WI38 (cell line): ENCODE measurements around the gene TNN.

ENCODE experiments used
- H3K4me3 ChIP-seq: 2 replicates; pipeline ENCODE4 v1.5.1; 2011; ENCODE audit warnings: low read depth, mild to moderate bottlenecking, control low read depth, low read length
- CTCF ChIP-seq: IDR thresholded peaks from 2 replicates; pipeline ENCODE4 v1.5.1; 2012; ENCODE audit warnings: low read depth, mild to moderate bottlenecking, control low read depth, low read length

TNN gene

GRCh38 chr1:175045519-175045918 is 22.1 kb upstream of the TNN start:
- no peak for TF ChIP-seq CTCF
- no peak overlapping the region for H3K4me3 ChIP-seq

GRCh38 chr1:175050992-175051391 is 16.6 kb upstream of the TNN start:
- H3K4me3 ChIP-seq = no peak overlapping the region
- no peak for TF ChIP-seq CTCF

GRCh38 chr1:175054736-175055135 is 12.9 kb upstream of the TNN start:
- H3K4me3 ChIP-seq = no peak overlapping the region
- TF ChIP-seq CTCF = no peak

GRCh38 chr1:175062339-175062738 is 5.3 kb upstream of the TNN start:
- TF ChIP-seq CTCF = no peak
- no peak overlapping the region for H3K4me3 ChIP-seq

- no peak for TF ChIP-seq CTCF
Observed at GRCh38 chr1:175062858-175063257, 4.8 kb upstream of the TNN start.

GRCh38 chr1:175070818-175071217 is 3.2 kb downstream of the TNN start:
- no peak overlapping the region for H3K4me3 ChIP-seq
- no peak for TF ChIP-seq CTCF

More at GRCh38 chr1:175062858-175063257, 4.8 kb upstream of the TNN start:
- H3K4me3 ChIP-seq = no peak overlapping the region

GRCh38 chr1:175071276-175071943 is 3.8 kb downstream of the TNN start:
- TF ChIP-seq CTCF = no peak
- no peak overlapping the region for H3K4me3 ChIP-seq
